ENCODE measurements around the gene GMEB1.

GMEB1 gene

DNA sequence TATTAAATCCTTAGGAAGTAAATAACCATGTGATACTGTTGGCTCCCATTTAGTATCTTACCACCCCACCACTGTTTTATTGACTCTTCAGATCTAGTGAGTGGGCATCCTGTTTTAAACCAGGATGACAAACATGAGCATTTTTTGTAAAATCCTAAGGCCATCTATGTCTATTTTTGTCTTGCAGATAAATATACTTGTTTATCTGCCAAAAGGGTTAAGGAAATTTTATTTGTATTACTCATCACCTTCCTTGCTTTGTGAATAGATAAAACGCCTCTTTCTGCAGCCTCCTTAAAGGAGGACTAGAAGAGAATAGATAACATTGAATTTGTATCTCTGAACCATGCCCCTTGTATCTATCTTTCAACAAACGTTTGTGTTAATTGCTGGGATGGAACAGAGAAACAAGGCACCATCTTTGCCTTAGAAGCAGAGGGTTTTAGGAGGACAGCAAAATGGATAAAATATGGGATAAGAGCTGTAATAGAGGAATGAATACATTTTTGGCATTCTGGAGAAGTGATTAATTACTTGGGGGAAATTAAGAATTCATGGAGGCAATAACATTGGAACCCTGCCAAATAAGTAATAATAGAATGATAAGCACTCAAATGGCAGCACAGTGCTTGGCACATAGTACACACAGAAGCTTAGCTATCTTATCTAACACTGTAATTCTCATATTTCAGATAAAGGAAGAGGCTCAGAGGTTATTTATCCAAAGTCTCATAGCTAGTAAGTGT, 82.9 kb downstream of the GMEB1 start:
- no peak for DNase-seq

DNA sequence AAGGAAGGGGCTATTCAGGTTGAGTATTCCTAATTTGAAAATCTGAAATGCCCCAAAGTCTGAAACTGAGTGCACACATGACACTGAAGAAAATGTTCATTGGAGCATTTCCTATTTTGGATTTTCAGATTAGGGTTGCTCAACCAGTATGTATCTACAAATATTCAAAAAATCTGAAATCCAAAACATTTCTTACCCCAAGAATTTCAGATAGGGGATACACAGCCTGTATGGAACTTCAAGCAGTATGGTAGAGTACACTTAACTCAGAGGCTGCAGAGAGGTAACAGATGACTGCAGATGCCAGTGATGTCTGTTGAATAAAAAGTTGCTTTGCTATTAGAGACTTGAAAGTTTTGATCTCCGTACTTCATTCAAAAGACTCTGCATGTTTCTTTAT, 87.1 kb downstream of the GMEB1 start:
- DNase-seq: no peak

DNA sequence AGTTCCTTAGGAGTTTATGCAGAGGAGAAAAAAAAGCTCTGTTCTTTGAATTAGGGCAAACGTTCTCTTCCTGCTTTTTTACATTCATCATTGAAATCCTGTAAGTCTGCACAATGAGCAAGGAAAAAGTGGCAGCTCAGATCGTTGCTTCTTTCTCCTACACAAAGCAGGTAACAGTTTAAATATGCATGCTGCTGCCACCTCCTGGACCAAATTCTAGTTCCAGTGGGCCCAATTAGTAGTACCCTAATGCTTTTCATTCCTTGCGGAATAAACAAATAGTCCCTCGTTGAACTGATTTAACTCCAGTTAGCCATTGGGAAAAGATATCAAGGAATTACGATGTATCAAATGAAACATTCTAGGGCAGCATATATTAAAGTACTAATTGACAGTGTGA, 88.3 kb downstream of the GMEB1 start:
- no peak for DNase-seq

DNA sequence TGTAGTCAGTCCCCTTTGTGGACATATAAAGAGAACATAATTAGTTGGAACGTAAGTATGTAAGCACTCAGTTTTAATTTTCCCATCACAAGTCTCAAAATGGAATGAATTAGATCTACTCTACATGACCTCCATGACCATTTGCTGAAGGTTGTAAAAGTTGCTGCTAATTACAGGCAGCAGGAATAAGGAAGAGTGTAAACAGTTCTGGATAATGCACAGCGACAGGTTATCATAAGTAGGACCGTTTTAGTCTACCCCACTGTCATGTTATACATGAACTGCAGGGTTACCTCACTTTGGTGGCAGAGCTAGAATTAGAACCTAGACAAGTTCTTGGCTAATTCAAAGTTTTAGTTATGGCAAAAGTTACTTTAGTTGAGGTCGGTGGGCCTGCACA, 89.8 kb downstream of the GMEB1 start:
- DNase-seq: no peak

DNA sequence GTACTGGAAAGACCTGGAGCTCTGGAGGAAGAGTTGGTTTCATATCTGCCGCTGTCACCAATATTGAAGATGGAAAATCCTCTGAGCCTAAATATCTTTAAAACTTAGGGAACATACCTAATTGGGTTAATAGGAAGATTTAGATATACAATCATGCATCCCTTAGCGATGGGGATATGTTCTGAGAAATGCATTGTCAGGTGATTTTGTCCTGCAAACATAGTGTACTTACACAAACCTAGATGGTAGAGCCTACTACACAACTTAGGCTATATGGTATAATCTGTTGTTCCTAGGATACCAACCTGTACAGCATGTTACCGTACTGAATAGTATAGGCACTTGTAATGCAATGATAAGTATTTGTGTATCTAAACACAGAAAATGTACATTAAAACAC, 90.7 kb downstream of the GMEB1 start:
- no peak for DNase-seq

DNA sequence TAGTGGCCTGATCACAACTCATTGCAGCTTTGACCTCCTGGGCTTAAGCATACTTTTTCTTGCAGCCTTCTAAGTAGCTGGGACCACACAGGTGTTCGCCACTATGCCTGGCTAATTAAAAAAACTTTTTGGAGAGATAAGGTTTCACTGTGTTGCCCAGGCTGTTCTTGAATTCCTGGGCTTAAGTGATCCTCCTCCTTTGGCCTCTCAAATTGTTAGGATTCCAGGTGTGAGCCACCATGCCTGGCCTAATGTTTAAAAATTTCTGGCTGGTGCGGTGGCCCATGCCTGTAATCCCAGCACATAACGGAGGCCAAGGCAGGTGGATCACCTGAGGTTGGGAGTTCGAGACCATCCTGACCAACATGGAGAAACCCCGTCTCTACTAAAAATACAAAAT, 92.6 kb downstream of the GMEB1 start:
- no peak for DNase-seq

DNA sequence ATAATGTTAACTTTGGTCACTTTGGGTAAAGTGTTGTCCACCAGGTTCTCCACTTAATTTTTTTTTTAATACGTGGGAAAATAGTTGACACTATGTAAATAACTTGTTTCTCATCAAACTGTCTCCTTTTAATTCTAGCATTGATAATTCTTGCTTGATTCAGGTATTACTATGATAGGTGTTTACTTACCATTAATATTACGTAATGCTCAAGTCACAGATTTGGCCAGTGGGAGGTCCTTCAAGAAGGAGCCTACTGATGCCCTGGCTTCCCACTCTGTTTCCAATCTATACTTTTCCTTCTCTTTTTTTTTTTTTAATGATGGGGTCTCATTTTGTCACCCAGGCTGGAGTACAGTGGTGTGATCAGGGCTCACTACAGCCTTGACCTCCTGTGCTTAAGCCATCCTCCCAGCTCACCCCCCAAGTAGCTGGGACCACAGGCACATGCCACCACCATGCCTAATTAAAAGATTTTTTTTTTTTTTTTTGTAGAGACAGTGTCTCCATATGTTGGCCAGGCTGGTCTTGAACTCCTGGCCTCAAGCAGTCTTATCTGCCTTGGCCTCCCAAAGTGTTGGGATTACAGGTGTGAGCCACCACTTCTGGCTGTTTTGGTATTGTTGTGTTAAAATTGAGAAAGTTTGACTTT, 98.1 kb downstream of the GMEB1 start:
- DNase-seq: no peak

Data from effector CD4-positive, alpha-beta T cell (primary cell).